GM19099 (cell line): ENCODE measurements around the gene BTBD3.

Experiments used
- POLR2A ChIP-seq: IDR thresholded peaks from 3 replicates; pipeline ENCODE4 v1.6.1; 2011; ENCODE audit warnings: low read depth; ENCODE audit not compliant: insufficient read length; ENCODE audit errors: extremely low read depth

BTBD3 gene

DNA sequence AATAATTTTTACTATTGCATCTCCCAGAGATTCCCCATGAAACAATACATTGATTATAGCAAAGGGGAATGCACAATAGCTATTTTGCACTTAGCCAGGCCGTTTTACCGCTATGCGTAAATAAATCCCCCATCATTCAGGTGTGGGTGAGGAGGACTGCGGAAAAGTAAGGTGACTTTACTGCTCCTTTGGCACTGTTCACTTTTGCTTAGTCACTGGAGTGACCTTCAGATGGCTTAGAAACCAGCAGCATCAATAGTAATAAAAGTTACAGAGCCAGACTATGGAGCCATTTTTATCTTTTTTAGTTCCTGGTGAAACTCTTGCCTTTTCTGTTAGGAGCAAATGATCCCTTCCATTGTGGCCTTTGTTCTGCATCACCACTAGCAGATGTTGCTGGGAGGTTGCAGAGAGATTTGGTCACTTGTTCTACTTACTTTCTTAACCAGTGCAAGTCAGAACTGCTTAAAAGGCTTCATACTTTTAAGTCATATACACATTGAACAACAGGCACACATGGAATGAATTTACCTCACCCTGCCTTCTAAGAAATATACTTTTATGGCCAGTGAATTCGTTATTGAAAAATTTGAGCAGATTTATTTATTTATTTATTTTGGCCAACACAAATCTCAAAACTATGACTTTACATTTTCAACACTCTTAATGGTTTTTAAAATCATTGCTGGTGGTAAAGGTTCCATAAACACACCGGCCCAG, 12.1 kb upstream of the BTBD3 start:
- TF ChIP-seq POLR2A: no peak

DNA sequence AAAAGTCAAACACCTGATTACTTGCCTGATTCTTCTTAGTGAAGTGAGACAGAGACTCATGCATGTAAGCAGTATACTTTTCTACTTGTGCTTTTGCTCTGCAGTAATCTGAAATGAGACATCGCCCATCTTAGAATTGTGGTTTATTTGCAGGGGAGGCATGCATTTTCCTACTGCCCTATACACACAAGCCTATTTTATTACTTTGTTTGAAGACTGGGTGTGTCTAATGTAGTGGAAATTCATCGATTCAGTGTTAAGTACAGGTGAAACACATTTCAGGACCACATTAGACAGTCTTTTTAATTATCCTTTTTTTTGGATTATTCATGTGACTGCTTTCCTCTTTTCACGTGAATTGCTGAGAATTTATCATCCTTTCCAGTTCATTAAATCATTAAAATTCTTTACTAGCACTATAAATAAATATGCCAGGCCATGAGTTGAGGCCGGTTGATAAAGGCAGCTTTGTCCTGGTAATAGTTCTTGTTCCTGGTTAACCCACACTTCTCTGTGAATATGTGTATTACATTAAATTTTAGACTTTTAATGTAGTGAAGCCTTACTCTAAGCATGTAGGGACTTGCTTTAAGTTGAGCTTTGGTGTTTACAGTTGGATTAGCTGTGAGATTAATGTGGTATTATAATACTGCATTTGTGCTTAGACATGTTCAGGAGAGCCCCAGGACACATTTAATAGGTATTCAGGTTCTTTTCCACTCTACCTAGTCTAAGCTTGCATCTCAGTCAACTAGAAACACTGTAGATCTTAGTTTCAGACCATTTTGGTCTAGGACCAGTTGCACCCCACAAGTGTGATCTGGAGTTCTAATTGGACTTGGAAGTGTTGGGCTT, 10.8 kb upstream of the BTBD3 start:
- TF ChIP-seq POLR2A: no peak

DNA sequence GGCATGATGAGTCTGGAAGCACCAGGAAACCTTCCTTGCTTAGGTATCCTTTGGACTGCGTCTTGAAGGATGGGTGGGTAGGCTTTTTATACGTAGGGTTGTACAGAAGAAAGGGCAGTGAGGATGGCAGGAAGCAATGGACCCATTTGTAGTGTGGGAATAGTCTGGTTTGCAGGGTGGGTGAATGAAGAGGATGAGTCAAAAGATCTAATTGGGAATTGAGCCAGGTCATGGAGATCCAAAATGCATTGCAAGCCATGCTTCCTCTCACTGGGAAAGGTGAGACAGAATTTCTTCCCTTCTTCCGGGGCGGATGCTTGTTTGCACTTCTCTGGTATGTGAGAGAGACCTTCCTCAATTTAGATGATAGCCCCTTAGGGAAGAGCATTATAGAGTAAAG, 10.1 kb upstream of the BTBD3 start:
- no peak for TF ChIP-seq POLR2A

DNA sequence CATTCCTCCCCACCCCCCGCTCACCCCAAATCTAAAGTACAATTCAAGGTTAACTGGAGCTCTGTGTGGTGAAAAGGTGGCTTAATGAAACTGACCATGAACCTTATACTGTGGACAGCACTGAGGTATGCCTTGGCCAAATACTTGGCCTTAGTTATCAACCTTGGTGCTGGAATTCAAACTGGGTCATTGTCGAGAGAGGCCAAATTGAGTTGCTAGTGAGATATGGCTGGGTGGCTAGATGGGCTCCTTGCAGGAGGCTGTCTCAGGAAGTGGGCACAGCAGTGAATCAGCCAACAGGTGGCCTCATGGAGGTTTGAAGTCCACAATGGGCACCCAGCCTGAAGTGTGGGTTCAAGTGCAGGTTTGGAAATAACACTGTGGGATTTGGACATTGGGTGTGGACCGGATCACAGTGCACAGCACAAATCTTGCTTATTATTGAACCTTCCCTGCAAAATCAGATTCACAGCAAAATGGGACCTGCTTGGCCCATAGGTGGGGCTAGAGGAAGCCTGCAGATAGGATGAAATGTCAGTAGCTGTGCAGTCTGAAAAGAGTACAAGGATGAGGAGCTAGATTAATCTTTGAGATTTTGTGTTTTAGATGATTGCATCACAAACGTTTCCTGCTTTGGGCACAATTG, 5.6 kb upstream of the BTBD3 start:
- no peak for TF ChIP-seq POLR2A

DNA sequence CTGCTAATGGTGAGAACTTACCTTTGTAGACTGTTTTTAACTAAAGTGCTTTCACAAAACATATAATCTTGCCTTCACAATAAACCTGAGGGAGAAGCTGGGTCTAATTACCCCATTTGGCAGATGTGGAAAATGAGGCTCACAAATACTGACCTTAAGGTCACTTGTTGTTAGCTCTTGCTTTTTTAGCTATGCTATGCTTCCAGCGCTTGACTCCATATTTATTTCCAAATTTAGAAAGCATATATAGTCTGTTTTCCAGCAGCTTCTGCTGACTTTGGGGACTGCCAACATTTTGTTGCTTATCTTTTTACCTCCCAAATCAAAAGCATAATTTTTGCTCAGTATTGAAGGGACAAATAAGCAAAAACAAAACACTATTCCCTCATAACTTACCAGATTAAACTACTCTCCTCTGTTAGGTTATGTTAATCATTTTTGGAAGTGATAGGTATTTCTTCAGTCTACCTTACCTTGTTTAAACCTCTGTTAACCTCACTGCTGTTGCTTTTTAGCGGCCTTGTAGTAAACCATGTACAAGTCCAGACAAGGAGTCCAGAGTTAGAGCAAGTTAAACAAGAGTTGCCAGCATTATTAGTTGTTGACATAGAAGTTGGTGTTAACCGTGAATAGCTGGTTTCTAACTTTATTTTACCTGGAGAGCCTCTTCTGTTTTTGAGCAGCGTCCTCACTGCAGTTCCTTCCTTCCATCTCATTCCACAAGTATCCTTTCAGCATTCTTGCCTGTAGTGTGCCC, 4.9 kb upstream of the BTBD3 start:
- TF ChIP-seq POLR2A: no peak

DNA sequence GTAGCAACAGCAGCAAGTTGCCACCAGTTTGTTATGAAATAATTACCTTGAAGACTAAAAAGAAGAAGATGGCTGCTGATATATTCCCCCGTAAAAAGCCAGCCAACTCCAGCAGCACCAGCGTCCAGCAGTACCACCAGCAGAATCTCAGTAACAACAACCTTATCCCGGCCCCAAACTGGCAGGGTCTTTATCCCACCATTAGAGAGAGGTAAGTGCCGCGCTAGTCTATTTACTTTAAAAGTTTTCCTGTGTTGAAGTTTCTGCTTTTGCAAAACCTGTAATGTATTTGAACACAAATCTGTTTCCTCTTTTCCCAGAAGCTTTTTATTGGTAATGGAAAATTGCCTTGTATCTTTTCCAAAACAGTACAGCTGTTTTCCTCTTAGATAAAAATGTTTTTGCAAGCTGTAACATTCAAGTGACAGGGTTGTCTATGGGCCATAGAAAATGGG, 725 bp downstream of the BTBD3 start:
- TF ChIP-seq POLR2A: no peak

DNA sequence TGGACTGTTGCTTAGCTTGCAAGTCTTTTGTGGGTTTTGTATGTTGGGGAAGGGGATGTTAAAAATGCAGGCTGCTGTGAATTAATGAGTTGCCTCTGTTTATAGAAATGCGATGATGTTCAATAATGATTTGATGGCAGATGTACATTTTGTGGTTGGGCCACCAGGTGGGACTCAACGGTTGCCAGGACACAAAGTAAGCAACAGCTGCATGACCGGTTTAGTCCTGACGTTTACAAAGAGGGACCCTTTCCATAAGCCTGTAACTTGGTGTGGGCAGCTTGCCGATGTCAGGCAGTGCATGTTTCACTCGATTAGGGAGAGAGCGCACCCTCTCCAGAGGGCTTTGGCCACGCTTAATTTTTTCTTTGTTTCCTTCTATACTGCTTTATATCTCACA, 1.3 kb downstream of the BTBD3 start:
- TF ChIP-seq POLR2A: no peak

DNA sequence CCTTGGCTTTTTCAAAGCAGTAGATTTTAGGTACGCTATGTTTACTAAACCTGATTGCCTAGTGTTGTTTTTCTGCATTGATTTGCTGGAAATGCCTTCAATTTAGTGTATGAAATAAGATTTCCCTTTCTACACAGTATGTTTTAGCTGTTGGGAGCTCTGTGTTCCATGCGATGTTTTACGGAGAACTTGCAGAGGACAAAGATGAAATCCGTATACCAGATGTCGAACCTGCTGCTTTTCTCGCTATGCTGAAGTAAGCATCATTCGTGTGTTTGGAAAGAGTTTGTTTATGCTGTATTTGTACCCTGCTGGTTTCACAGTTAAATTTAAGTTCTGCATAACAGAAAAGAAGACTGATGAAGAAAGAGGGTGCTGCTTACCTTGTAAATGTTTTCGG, 1.9 kb downstream of the BTBD3 start:
- TF ChIP-seq POLR2A: no peak

DNA sequence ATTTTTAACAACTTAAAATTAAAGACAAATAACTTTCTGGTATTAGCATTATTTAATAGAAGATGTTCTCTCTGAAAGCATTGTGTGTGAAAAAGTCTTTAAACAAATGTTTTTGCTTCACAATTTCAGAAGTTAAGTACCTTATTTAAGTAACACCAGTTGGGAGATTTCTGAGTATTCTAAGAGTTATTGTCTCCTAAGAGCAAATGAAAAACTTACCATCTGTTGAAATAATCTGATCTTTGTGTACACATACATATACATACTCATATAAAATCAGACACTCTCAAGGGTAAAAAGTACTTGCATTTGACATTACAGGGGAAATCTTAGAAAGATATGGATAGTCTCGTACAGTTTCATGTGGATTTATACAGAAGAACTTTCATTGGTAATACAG, 2.4 kb downstream of the BTBD3 start:
- TF ChIP-seq POLR2A: no peak

DNA sequence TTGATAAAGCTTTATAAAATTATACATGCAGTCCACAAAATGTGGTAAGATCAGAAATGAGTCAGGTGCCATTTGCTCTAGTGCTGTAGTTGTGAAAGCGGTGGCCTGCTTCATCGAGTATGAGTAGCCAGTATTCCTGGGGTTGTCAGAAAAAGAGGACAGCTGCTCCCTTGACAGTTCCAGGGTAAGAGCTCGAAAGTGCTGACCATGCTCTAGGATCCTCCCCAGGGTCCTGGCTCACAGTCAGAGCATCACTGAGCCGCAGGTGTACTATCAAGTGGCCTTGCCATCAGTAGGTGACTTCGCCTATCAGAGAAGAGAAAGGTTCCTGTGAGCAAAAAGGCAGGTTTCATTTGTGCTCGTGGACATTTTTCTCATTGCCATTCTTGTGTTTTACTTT, 3.6 kb downstream of the BTBD3 start:
- no peak for TF ChIP-seq POLR2A

DNA sequence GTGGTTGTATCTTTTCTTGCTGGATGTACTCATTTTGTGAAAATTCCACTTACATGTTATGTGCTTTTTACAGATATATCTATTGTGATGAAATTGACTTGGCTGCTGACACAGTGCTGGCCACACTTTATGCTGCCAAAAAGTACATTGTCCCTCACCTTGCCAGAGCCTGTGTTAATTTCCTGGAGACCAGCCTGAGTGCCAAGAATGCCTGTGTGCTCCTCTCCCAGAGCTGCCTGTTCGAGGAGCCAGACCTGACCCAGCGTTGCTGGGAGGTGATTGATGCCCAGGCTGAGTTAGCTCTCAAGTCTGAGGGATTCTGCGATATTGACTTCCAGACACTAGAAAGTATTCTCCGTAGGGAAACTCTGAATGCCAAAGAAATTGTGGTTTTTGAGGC, 4.9 kb downstream of the BTBD3 start:
- TF ChIP-seq POLR2A: no peak

DNA sequence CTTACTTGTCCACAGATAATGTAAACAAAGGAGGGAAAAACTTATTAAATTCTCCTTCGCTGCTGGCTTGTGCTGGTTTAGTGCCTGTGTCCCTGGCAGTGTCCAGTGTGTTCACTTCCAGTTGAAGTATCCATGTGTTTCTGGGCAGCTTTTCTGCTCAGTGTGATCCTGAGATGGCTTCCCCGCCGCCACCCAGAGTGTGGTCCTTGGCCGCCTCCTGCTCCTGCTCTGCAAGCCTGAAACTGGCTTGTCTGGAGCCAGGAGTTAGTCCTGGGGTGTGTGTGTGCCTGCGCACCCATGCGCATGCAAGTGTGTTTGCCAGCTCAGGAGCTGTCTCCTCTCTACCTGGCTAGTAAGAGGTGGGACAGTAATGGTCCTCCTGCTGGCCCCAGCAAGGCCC, 7.2 kb downstream of the BTBD3 start:
- no peak for TF ChIP-seq POLR2A

DNA sequence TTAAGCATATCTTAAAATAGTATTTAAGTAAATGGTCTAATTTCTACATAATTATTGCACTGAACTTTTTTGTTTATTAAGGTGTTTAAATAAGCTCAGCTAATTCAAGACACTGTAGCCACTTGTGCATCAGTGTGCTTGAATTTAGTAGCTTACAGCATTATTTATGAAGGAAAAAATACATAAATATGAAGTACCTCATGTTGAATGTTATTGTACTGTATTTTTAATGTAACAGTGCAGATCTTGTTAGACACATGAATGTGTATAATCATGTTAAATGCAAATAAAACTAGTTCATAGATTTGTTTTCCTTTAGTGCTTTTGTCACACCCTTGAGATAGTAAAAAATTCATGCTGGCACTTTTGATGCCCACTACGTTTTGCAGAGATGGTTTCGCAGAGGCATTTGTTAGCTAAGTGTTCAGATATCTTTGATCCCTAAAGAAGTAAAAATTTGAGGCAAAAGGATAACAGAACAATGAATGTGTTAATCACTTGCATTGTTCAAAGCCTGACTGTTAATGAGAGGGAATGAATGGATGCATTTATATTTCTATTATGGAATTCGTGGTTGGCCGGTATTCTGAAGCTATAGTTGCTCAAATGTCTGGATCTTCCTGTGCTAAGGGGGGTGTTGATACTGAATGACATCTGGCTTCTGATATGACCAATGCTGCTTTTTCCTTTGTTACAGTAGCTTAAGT, 8.8 kb downstream of the BTBD3 start:
- TF ChIP-seq POLR2A: no peak

DNA sequence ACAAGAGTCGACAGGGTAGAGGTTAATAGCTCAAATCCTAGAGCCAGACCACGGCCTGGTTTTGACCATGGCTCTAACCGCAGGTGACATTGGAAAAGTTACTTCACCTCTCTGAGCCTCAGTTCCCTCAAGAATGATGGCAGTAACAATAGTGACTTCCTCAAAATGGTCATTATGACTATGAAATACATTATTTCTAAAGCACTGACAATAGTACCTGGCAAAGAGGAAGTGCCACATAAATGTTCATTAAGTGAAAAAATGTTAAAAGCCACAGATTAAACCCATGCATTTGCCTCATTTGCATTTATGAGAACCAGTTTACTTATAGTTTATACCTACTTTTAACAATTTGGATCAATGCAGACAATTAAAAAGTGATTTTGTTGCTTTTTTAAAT, 12.3 kb downstream of the BTBD3 start:
- TF ChIP-seq POLR2A: no peak
